ENCODE measurements around the gene FN1.

Gene FN1

DNA sequence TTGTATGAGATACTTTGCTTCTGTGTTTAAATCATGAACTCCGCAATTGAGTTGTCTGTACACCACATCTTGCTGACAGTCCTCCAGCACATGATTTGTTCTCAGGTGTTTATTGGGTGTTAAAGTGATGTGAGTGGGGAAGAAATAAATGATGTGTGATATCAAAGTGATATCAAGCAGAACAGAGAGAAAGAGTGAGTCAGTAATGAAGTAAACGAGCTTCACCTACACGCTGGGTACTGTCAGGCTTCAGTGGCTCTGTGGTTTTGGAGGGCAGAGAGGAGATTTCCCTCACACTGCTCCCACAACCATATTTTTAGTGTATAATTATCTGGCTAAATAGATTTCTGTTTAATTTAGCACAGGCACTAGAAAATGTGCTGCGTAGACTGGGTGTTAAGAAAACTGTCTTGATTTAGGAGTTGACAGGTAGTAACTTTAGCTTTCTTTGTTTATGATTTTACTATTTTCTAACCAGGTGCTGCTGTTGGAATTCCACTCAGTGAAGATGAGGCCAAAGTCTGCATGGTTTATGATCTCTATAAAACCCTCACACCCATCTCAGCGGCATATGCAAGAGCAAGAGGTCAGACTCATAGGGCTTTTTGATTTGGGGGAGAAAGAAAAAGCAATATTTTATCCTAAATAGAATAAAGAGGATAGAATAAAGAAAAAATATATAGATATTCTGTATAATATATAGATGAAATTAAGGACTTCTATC lies 102.8 kb downstream of the FN1 start:
- TF ChIP-seq, protein P1, sequence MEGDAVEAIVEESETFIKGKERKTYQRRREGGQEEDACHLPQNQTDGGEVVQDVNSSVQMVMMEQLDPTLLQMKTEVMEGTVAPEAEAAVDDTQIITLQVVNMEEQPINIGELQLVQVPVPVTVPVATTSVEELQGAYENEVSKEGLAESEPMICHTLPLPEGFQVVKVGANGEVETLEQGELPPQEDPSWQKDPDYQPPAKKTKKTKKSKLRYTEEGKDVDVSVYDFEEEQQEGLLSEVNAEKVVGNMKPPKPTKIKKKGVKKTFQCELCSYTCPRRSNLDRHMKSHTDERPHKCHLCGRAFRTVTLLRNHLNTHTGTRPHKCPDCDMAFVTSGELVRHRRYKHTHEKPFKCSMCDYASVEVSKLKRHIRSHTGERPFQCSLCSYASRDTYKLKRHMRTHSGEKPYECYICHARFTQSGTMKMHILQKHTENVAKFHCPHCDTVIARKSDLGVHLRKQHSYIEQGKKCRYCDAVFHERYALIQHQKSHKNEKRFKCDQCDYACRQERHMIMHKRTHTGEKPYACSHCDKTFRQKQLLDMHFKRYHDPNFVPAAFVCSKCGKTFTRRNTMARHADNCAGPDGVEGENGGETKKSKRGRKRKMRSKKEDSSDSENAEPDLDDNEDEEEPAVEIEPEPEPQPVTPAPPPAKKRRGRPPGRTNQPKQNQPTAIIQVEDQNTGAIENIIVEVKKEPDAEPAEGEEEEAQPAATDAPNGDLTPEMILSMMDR (IDR thresholded peaks at IDR 0.05; ENCODE audit: insufficient read depth, low read depth, low read length, missing control alignments): no peak
- H3K4me3 ChIP-seq (ENCODE audit: low read length): no peak overlapping the region
- DNase-seq (ENCODE audit: low read depth): no peak

DNA sequence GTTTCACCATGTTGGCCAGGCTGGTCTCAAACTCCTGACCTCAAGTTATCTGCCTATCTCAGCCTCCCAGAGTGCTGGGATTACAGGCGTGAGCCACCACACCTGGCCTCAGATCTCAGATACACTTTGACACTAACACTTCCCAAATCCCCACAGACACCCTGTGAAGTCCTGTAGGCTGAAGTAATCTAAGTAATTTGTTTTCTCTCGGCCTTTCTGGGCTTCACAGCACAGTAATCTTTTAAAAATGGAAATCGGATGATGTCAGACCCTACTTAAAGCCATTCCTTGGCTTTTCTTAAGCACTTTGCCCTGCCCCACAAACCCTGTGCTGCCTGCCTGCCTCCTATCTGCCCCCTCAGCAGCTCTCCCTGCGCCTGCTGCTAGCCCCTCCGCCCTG lies 107.8 kb downstream of the FN1 start:
- no peak for DNase-seq (ENCODE audit: low read depth)
- H3K4me3 ChIP-seq (ENCODE audit: low read length): no peak overlapping the region
- TF ChIP-seq, protein P1 (IDR thresholded peaks at IDR 0.05; ENCODE audit: insufficient read depth, low read depth, low read length, missing control alignments): no peak

DNA sequence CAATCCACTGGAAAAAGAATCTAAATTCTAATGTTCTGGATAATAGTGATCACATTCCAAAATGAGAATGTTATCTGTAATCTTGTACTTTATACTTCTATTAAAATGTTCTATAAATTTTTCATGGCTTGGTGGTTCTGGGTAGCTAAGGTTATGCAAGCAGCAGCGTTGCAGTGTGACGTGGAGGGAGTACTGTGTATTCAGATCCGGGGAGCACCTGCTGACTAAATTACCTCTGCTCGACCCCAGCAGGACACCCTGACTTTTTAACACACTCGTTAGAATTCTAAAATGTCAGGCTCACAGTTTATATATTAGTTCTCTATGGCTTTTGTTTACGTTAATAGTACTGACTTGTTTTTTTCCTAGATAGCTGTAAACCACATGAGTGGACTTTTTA lies 111.1 kb downstream of the FN1 start:
- TF ChIP-seq, protein P1 (IDR thresholded peaks at IDR 0.05; ENCODE audit: insufficient read depth, low read depth, low read length, missing control alignments): no peak
- no peak overlapping the region for H3K4me3 ChIP-seq (ENCODE audit: low read length)
- no peak for DNase-seq (ENCODE audit: low read depth)

DNA sequence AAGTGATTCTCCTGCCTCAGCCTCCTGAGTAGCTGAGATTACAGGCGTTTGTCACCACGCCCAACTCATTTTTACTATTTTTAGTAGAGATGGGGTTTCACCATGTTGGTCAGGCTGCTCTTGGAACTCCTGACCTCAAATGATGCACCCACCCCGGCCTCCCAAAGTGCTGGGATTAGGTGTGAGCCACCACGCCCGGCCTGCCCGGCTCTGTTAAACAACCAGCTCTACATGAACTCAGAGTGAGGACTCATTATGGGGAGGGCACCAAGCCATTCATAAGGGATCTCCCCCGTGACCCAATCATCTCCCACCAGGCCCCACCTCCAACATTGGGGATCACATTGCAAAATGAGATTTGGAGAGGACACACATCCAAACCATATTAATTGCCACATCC lies 115.2 kb downstream of the FN1 start:
- no peak overlapping the region for H3K4me3 ChIP-seq (ENCODE audit: low read length)
- no peak for DNase-seq (ENCODE audit: low read depth)
- TF ChIP-seq, protein P1 (IDR thresholded peaks at IDR 0.05; ENCODE audit: insufficient read depth, low read depth, low read length, missing control alignments): no peak

DNA sequence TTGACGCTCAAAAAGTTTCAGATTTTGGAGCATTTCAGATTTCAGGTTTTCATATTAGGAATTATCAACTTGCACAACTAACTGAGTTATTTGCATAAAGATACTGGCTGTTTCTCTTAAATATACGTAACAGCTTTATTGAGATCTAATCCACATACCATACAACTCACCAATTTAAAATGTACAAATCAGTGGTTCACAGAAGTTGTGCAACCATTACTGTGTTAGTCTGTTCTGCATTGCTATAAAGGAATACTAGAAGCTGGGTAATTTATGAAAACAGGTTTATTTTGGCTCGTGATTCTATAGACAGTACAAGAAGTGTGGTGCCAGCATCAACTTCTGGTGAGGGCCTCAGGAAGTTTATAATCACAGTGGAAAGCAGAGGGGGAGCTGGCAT lies 115.8 kb downstream of the FN1 start:
- TF ChIP-seq, protein P1 (IDR thresholded peaks at IDR 0.05; ENCODE audit: insufficient read depth, low read depth, low read length, missing control alignments): no peak
- no peak for DNase-seq (ENCODE audit: low read depth)

DNA sequence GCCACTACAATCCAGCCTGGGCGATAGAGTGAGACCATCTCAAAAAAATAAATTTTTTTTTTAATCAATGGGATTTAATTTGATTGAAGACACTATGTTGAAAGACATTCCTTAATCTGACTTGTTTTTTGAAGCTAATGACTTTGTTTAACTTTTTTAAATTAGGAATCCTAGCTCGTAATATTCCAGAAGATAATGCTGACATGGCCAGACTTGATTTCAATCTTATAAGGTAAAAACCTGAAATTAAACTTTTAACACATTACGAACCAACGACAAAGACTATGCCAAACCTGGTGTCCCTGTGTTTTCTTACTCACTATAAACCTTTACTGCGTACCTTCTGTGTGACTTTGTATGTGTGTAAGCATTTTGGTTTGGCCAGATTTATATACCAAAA lies 116.4 kb downstream of the FN1 start:
- no peak overlapping the region for H3K4me3 ChIP-seq (ENCODE audit: low read length)
- DNase-seq (ENCODE audit: low read depth): no peak
- TF ChIP-seq, protein P1 (IDR thresholded peaks at IDR 0.05; ENCODE audit: insufficient read depth, low read depth, low read length, missing control alignments): no peak

More for the DNA sequence above, 115.8 kb downstream of the FN1 start:
- no peak overlapping the region for H3K4me3 ChIP-seq (ENCODE audit: low read length)

DNA sequence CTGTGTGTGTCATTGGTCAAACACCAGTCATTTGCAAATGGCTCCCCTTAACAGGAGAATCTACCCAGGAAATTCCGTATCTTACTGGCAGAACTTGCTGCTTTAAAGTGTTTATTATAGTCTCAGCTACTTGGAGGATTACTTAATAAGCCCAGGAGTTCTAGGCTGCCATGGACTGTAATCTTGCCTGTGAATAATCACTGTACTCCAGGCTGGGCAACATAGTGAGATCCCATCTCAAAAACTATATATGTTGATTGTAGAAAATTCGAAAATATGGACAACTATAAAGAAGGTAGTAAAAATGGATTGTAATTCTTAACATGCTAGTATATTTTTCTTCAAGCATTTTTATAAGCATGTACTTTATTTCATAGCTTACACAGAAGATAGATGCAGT lies 119.5 kb downstream of the FN1 start:
- no peak overlapping the region for H3K4me3 ChIP-seq (ENCODE audit: low read length)
- TF ChIP-seq, protein P1 (IDR thresholded peaks at IDR 0.05; ENCODE audit: insufficient read depth, low read depth, low read length, missing control alignments): no peak
- no peak for DNase-seq (ENCODE audit: low read depth)

Measured in epithelial cell of esophagus (primary cell).